Ishikawa (cell line): ENCODE measurements around the gene DSG2.
A peak's percentile ranks its signal among the peaks of the same experiment; 100 is the strongest.

Experiments
- CEBPB ChIP-seq: IDR thresholded peaks from 2 replicates; pipeline ENCODE4 v1.6.1; 2012
- CREB1 ChIP-seq: IDR thresholded peaks from 2 replicates; pipeline ENCODE4 v1.6.1; 2012; ENCODE audit warnings: low read depth
- EGR1 ChIP-seq: IDR thresholded peaks from 2 replicates; pipeline ENCODE4 v1.6.1; 2012
- EP300 ChIP-seq: IDR thresholded peaks from 2 replicates; pipeline ENCODE4 v1.6.1; 2012; ENCODE audit warnings: borderline replicate concordance
- FOXM1 ChIP-seq: IDR thresholded peaks from 2 replicates; pipeline ENCODE4 v1.6.1; 2012; ENCODE audit warnings: low read depth, borderline replicate concordance
- NFIC ChIP-seq: IDR thresholded peaks from 2 replicates; pipeline ENCODE4 v1.6.1; 2012
- RAD21 ChIP-seq: IDR thresholded peaks from 2 replicates; pipeline ENCODE4 v1.6.1; 2012; ENCODE audit warnings: low read depth
- TAF1 ChIP-seq: IDR thresholded peaks from 2 replicates; pipeline ENCODE4 v1.6.1; 2012; ENCODE audit warnings: low read depth, mild to moderate bottlenecking
- TCF12 ChIP-seq: IDR thresholded peaks from 2 replicates; pipeline ENCODE4 v1.6.1; 2012; ENCODE audit warnings: low read depth
- TEAD4 ChIP-seq: IDR thresholded peaks from 2 replicates; pipeline ENCODE4 v1.6.1; 2012
- YY1 ChIP-seq: IDR thresholded peaks from 2 replicates; pipeline ENCODE4 v1.6.1; 2012; ENCODE audit warnings: low read depth
- ZBTB7A ChIP-seq: IDR thresholded peaks from 2 replicates; pipeline ENCODE4 v1.6.1; 2012; ENCODE audit warnings: low read depth
- TF ChIP-seq, protein P1 (sequence below): IDR thresholded peaks from 2 replicates; pipeline ENCODE4 v1.6.1; 2012; ENCODE audit warnings: low read depth, mild to moderate bottlenecking
- TF ChIP-seq, protein P2 (sequence below): IDR thresholded peaks from 2 replicates; pipeline ENCODE4 v1.6.1; 2012
- TF ChIP-seq, protein P3 (sequence below): IDR thresholded peaks from 2 replicates; pipeline ENCODE4 v1.6.1; 2012

DSG2 gene

DNA sequence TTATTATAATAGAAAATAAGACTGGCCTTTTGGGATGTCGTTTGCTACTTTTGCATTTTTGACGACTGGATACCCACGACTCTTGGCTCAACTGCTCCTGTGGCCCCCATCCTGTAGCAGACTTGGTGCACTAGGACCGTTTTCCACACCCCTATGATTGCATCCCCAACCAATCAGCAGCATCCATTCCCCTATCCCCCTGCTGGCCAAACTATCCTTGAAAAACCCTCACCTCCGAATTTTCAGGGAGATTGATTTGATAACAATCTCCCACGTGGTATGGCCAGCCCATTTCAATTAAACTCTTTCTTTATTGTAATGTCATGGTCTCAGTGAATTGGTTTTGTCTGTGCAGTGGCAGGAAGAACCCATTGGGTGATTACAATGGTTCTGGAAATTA, 55.8 kb downstream of the DSG2 start:
- TF ChIP-seq, protein P1, sequence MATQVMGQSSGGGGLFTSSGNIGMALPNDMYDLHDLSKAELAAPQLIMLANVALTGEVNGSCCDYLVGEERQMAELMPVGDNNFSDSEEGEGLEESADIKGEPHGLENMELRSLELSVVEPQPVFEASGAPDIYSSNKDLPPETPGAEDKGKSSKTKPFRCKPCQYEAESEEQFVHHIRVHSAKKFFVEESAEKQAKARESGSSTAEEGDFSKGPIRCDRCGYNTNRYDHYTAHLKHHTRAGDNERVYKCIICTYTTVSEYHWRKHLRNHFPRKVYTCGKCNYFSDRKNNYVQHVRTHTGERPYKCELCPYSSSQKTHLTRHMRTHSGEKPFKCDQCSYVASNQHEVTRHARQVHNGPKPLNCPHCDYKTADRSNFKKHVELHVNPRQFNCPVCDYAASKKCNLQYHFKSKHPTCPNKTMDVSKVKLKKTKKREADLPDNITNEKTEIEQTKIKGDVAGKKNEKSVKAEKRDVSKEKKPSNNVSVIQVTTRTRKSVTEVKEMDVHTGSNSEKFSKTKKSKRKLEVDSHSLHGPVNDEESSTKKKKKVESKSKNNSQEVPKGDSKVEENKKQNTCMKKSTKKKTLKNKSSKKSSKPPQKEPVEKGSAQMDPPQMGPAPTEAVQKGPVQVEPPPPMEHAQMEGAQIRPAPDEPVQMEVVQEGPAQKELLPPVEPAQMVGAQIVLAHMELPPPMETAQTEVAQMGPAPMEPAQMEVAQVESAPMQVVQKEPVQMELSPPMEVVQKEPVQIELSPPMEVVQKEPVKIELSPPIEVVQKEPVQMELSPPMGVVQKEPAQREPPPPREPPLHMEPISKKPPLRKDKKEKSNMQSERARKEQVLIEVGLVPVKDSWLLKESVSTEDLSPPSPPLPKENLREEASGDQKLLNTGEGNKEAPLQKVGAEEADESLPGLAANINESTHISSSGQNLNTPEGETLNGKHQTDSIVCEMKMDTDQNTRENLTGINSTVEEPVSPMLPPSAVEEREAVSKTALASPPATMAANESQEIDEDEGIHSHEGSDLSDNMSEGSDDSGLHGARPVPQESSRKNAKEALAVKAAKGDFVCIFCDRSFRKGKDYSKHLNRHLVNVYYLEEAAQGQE = no peak
- no peak for TF ChIP-seq CEBPB
- TF ChIP-seq NFIC = no peak
- no peak for TF ChIP-seq YY1
- no peak for TF ChIP-seq CREB1
- TF ChIP-seq TAF1 = no peak
- no peak for TF ChIP-seq TEAD4
- no peak for TF ChIP-seq TCF12
- no peak for TF ChIP-seq RAD21
- TF ChIP-seq ZBTB7A = no peak
- TF ChIP-seq, protein P2, sequence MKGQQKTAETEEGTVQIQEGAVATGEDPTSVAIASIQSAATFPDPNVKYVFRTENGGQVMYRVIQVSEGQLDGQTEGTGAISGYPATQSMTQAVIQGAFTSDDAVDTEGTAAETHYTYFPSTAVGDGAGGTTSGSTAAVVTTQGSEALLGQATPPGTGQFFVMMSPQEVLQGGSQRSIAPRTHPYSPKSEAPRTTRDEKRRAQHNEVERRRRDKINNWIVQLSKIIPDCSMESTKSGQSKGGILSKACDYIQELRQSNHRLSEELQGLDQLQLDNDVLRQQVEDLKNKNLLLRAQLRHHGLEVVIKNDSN = no peak
- TF ChIP-seq EGR1 = no peak
- TF ChIP-seq, protein P3, sequence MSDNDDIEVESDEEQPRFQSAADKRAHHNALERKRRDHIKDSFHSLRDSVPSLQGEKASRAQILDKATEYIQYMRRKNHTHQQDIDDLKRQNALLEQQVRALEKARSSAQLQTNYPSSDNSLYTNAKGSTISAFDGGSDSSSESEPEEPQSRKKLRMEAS = no peak
- no peak for TF ChIP-seq FOXM1
- TF ChIP-seq EP300 = no peak

DNA sequence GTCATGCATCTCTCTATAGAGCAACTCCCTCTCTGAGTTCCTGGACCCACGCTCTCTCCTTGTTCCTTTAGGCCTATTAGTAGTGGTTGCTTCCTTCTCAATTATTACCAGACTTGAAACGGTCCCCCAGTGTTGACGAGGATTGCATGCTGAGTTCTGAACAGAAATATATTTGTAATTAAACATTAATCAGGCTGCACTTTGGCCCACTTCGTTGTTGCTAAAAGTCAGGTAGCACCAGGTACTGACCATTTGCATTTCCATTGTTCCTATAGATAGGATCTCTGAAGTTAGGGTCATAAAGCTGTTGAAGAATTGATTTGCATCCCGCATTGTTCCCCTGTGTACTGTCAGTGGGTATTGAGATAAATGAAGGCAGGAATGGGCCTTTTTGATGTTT, 56.8 kb downstream of the DSG2 start:
- TF ChIP-seq CEBPB (no peak), EP300 (no peak), RAD21 (no peak), NFIC (no peak), TCF12 (no peak), CREB1 (no peak), YY1 (no peak), TAF1 (no peak), EGR1 (no peak), FOXM1 (no peak), TEAD4 (no peak), ZBTB7A (no peak)
- TF ChIP-seq, protein P1 = no peak
- TF ChIP-seq, protein P3 = no peak
- TF ChIP-seq, protein P2 = no peak

DNA sequence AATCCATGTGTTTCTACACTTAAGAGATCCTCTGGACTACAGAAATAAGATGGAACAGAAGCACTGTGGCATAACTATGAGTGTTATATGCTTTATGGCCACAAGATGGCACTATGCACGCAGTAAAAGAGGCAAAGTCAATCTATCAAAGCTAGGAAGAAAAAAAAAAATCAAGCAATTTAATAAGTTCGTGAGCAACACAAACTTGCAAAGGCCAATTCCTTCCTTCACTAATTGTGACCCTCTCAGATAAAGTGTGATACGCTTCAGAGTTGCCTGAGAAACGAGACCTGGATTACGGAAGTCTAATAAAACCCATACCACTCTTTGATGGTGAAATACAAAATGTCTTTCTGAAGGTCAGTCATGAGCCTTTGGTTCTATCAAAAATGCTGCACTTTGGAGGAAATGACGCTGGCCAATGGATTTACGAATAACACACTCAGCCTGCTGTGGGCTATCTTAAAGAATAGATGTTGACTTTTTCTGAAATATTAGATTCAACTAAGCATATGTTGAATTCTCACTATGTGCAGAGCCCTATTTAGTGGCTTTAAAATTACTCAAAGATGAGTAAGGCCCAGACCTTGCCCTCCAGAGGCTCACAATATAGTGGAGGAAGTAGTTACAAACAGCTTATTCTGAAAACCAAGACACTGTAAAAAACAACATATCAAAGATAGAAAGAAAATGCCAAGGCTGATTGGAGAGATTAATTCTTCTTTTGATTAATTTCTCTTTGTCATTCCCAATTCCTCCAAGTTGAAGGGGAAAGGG, 58.2 kb downstream of the DSG2 start:
- TF ChIP-seq RAD21 = peak; percentile 89
- TF ChIP-seq, protein P3 = no peak

DNA sequence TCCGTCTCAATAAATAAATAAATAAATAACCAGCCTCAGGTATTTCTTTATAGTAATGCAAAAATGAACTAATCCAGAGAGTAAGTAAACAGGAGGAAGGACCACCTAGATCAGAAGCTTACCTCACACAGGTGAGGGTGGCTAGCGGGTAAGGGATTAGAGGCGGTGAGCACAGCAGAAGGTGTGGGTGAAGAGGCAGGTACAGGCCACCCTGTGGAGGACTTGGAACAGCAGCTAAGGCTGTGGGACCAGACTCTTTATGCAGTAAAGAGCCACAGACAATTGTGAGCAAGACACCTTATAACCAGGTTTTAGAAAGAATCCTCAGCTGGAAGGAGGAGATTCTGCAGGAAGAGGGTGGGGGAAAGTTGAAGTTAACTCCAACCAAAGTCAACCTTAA, 59.5 kb downstream of the DSG2 start:
- TF ChIP-seq ZBTB7A = no peak
- TF ChIP-seq FOXM1 = no peak
- TF ChIP-seq TCF12 = no peak
- TF ChIP-seq, protein P3 = no peak

DNA sequence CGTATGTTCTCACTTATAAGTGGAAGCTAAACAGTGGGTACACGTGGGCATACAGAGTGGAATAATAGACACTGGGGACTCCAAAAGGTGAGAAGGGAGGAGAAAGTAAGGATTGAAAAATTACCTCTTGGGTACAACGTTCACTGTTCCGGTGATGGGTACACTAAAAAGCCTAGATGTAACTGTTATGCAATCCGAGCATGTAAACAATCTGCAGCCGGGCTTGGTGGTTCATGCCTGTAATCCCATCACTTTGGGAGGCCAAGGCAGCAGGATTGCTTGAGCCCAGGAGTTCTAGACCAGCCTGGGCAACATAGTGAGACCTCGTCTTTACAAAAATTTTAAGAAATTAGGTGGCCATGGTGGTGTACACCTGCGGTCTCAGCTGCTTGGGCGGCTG, 60.6 kb downstream of the DSG2 start:
- TF ChIP-seq, protein P1 = no peak
- TF ChIP-seq, protein P2 = no peak
- TF ChIP-seq EP300 = no peak
- TF ChIP-seq CREB1 = no peak
- TF ChIP-seq NFIC = no peak
- no peak for TF ChIP-seq CEBPB
- TF ChIP-seq TCF12 = no peak
- TF ChIP-seq TEAD4 = no peak
- no peak for TF ChIP-seq FOXM1
- no peak for TF ChIP-seq YY1
